PC-3 (cell line): Measurements from ENCODE around the gene FBN2. TPM values are rescaled to one million over a fixed set of nuclear protein-coding genes. Genes with fewer than 3 reads are reported as not detected.

ENCODE experiments used
- ATAC-seq: fragments of 200-7000 bp; cut with Tn5 transposase; 2 replicates; pipeline ENCODE4 v1.9.1; 2020; ENCODE audit warnings: mild to moderate bottlenecking, moderate library complexity
- BruUV-seq: library from RNA; stranded (reverse); fragments of 400-500 nt; replicated peaks from 2 replicates; lab custom pipeline; 2021; lab: Mats Ljungman, UMichigan
- CTCF ChIA-PET: fragments of 300-600 bp; sonication (Branson Sonifier 250); formaldehyde crosslinking; loops from one replicate; lab custom pipeline; 2022; ENCODE audit warnings: antibody characterized with exemption; lab: Charles Lee
- POLR2A ChIA-PET: fragments of 300-600 bp; sonication (Branson Sonifier 250); formaldehyde crosslinking; loops from one replicate; lab custom pipeline; 2022; ENCODE audit warnings: antibody characterized with exemption; ENCODE audit not compliant: unreplicated experiment; lab: Charles Lee
- DNase-seq: peaks from one replicate; pipeline ENCODE4 v3.0.0-alpha.2; 2015
- H2AFZ ChIP-seq: fragments of 300-600 bp; sonication (generic); 2 replicates; pipeline ENCODE4 v1.6.0; 2016; ENCODE audit warnings: antibody characterized with exemption, low read length
- H3F3A ChIP-seq: fragments of 300-600 bp; sonication (generic); one replicate; pipeline ENCODE4 v1.6.0; 2017; ENCODE audit warnings: antibody characterized with exemption, low read length, control low read depth, mild to moderate bottlenecking; ENCODE audit not compliant: unreplicated experiment
- H3K27ac ChIP-seq: fragments of 300-600 bp; sonication (generic); 2 replicates; pipeline ENCODE4 v1.5.1; 2016; ENCODE audit warnings: mild to moderate bottlenecking, low read length
- H3K27me3 ChIP-seq: fragments of 300-600 bp; sonication (generic); 2 replicates; pipeline ENCODE4 v1.6.1; 2016; ENCODE audit warnings: low read length, mixed read lengths
- H3K36me3 ChIP-seq: fragments of 300-600 bp; sonication (generic); 2 replicates; pipeline ENCODE4 v1.6.1; 2016; ENCODE audit warnings: low read depth, mixed run types, low read length, mixed read lengths
- H3K4me1 ChIP-seq: fragments of 300-600 bp; sonication (generic); 2 replicates; pipeline ENCODE4 v1.5.1; 2016; ENCODE audit warnings: low read length; ENCODE audit not compliant: insufficient read depth
- H3K4me2 ChIP-seq: fragments of 300-600 bp; sonication (generic); 2 replicates; pipeline ENCODE4 v1.6.0; 2016; ENCODE audit warnings: low read length
- H3K4me3 ChIP-seq: fragments of 300-600 bp; sonication (generic); 2 replicates; pipeline ENCODE4 v1.5.1; 2016; ENCODE audit warnings: mild to moderate bottlenecking, low read length, mixed read lengths
- H3K79me2 ChIP-seq: fragments of 300-600 bp; sonication (generic); 2 replicates; pipeline ENCODE4 v1.6.1; 2017; ENCODE audit warnings: low read length, mixed read lengths
- H3K9ac ChIP-seq: fragments of 300-600 bp; sonication (generic); 2 replicates; pipeline ENCODE4 v1.6.0; 2016; ENCODE audit warnings: mild to moderate bottlenecking, low read length
- H3K9me2 ChIP-seq: fragments of 300-600 bp; sonication (generic); replicated peaks from 2 replicates; pipeline ENCODE4 v1.6.1; 2016; ENCODE audit warnings: mixed run types, low read length, mixed read lengths
- H3K9me3 ChIP-seq: fragments of 300-600 bp; sonication (generic); 2 replicates; pipeline ENCODE4 v1.6.1; 2016; ENCODE audit warnings: low read length, mixed read lengths
- H4K20me1 ChIP-seq: fragments of 300-600 bp; sonication (generic); 2 replicates; pipeline ENCODE4 v1.6.1; 2016; ENCODE audit warnings: low read length, mixed read lengths
- EZH2 ChIP-seq: fragments of 300-600 bp; sonication (generic); IDR thresholded peaks from one replicate; pipeline ENCODE4 v1.6.1; 2017; ENCODE audit warnings: antibody characterized with exemption, mild to moderate bottlenecking, low read length; ENCODE audit not compliant: unreplicated experiment
- EZH2phosphoT487 ChIP-seq: fragments of 300-600 bp; sonication (generic); IDR thresholded peaks from 2 replicates; pipeline ENCODE4 v1.6.1; 2018; ENCODE audit warnings: mild to moderate bottlenecking, antibody characterized with exemption, low read length, borderline replicate concordance
- intact Hi-C: fragments of 100-400 bp; cut with micrococcal nuclease; formaldehyde crosslinking; loops from 2 replicates; pipeline ENCODE4 v1.9.0; 2023
- total RNA-seq: library from RNA; depleted of rRNA; stranded (reverse); fragments of >200 nt; gene quantifications from 2 replicates; pipeline ENCODE4 v1.2.3, GENCODE V29; 2014
- TF ChIP-seq, protein P1 (sequence below): fragments of 300-600 bp; sonication (generic); conservative IDR thresholded peaks from 2 replicates; pipeline ENCODE4 v1.5.1; 2017; ENCODE audit warnings: antibody characterized with exemption, low read depth, mild to moderate bottlenecking, low read length

Gene FBN2
- total RNA-seq, 1 experiment from 2014 or later: 45.2 TPM

DNA sequence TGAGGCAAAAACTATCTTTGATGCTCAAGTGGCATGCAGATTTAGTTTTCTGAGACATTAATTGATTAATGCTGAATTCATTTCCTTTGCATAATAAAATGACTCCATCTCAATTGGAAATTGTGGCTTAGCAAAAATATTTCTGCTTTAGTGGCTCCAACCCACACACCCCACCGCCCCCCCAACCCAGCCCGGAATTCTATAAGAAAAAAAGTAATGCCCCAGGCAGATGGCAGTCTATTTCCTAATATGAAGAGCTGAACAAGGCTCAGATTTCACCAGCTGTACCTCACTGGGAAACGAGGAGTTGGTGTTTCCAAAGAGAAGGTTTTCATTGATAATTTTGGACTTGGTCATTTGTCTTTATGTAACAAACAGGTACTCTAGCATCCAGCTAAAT, 182.1 kb downstream of the FBN2 start:
- H3K9ac ChIP-seq: no peak overlapping the region
- intact Hi-C loops: no loop called here
- no peaks in the 10 kb centered on the region for H3K4me1 ChIP-seq
- no peaks in the 10 kb centered on the region for H4K20me1 ChIP-seq
- ChIA-PET POLR2A (no interaction called here), CTCF (no interaction called here)
- no peaks in the 10 kb centered on the region for H3K27me3 ChIP-seq
- no peaks in the 10 kb centered on the region for H3K9me2 ChIP-seq
- no TSS peak for BruUV-seq
- no peaks in the 10 kb centered on the region for H3K9me3 ChIP-seq
- no peak overlapping the region for H2AFZ ChIP-seq
- ATAC-seq (no peak), DNase-seq (no peak)
- H3K27ac ChIP-seq: no peak overlapping the region
- H3K79me2 ChIP-seq: no peaks in the 10 kb centered on the region
- no peak overlapping the region for H3K4me2 ChIP-seq
- H3K4me3 ChIP-seq: no peak overlapping the region
- H3F3A ChIP-seq: no peaks in the 10 kb centered on the region
- 0 out of 2 replicates have a peak, but pooled peaks cover 4% of the 10 kb centered on the region for H3K36me3 ChIP-seq
- TF ChIP-seq EZH2: no peak
- TF ChIP-seq, protein P1, sequence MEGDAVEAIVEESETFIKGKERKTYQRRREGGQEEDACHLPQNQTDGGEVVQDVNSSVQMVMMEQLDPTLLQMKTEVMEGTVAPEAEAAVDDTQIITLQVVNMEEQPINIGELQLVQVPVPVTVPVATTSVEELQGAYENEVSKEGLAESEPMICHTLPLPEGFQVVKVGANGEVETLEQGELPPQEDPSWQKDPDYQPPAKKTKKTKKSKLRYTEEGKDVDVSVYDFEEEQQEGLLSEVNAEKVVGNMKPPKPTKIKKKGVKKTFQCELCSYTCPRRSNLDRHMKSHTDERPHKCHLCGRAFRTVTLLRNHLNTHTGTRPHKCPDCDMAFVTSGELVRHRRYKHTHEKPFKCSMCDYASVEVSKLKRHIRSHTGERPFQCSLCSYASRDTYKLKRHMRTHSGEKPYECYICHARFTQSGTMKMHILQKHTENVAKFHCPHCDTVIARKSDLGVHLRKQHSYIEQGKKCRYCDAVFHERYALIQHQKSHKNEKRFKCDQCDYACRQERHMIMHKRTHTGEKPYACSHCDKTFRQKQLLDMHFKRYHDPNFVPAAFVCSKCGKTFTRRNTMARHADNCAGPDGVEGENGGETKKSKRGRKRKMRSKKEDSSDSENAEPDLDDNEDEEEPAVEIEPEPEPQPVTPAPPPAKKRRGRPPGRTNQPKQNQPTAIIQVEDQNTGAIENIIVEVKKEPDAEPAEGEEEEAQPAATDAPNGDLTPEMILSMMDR: no peak
- no peak for TF ChIP-seq EZH2phosphoT487

DNA sequence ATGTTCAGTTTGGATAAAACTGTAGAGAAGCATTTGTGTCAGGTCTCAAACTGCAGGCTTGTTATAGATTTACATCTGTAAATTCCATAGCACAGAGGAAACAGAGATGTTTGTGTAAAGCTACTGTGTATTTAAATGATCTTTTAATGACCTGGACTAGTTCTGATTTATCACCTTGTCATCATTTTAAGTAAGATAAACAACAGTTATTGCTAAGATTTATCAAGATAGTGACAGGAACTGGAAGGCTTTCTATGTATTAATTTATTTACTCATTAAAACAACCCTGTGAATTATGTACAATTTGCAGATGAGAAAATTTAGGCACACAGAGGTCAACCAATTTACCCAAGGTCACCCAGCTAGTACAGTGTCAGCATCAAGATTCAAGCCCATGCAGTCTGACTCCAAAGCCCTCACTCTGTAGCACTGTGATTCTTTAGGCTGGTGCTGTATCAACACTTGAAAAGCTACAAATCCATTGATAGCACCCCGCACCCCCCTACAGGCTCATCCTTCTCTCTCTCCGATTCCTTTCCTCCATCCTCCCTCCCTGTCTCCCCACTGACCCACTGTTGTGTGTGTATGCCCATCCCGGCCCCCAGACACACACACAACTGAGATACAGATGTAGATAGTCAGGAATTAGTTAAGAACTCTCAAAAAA, 184.5 kb downstream of the FBN2 start:
- Histone ChIP-seq H3K27me3 (no peaks in the 10 kb centered on the region), H3K4me3 (no peak overlapping the region), H3K36me3 (0 out of 2 replicates have a peak, but pooled peaks cover 4% of the 10 kb centered on the region), H4K20me1 (no peaks in the 10 kb centered on the region), H2AFZ (no peak overlapping the region), H3K9ac (no peak overlapping the region), H3K79me2 (no peaks in the 10 kb centered on the region), H3K4me2 (no peak overlapping the region), H3K9me2 (no peaks in the 10 kb centered on the region), H3K9me3 (no peaks in the 10 kb centered on the region), H3K4me1 (peaks cover 12% of the 10 kb centered on the region), H3F3A (no peaks in the 10 kb centered on the region), H3K27ac (no peak overlapping the region)
- no TSS peak for BruUV-seq
- DNase-seq: no peak
- TF ChIP-seq, protein P1: no peak
- TF ChIP-seq EZH2 (no peak), EZH2phosphoT487 (no peak)
- ChIA-PET POLR2A (interaction anchor here (0.6 kb wide), 1 partner anchor 477 kb away, joined by 4 read pairs; no protein-coding TSS in a partner anchor), CTCF (no interaction called here)
- intact Hi-C loops: no loop called here
- ATAC-seq: no peak

DNA sequence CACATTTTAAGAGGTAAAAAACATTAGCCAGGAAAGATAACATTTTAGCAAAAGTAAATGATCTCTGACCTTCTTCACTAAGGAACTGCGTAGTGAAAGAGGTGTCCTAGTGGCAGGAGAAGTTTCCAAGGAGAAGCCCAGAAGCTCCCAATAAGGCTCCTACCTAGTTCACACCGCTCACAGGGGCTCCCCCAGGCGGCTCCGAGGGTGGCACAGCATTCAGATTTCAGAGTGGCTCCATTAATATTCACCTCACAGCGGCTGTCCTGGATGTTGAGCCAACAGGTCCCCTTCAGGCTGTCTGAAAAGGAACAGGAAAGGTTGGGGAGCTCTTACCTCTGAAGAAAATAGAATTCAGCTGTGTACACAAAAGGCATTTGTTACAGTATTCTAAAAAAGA, 187.3 kb downstream of the FBN2 start:
- no peak for ATAC-seq
- no peaks in the 10 kb centered on the region for H3K36me3 ChIP-seq
- CTCF ChIA-PET: no interaction called here

More for the DNA sequence above, 187.3 kb downstream of the FBN2 start:
- Histone ChIP-seq H3K9me2 (no peaks in the 10 kb centered on the region), H3K79me2 (no peaks in the 10 kb centered on the region), H4K20me1 (no peaks in the 10 kb centered on the region), H3K4me1 (peaks cover 14% of the 10 kb centered on the region), H3K27me3 (no peaks in the 10 kb centered on the region), H3K9ac (no peak overlapping the region), H3K9me3 (no peaks in the 10 kb centered on the region), H3K27ac (no peak overlapping the region), H3K4me3 (no peak overlapping the region), H3K4me2 (no peak overlapping the region), H2AFZ (no peak overlapping the region), H3F3A (no peaks in the 10 kb centered on the region)
- DNase-seq: no peak
- TF ChIP-seq, protein P1: no peak
- no peak for TF ChIP-seq EZH2
- TF ChIP-seq EZH2phosphoT487: no peak
- POLR2A ChIA-PET: no interaction called here
- no TSS peak for BruUV-seq
- intact Hi-C loops: no loop called here
